ENCODE measurements around the gene FAM83C. TPM values are rescaled to one million over a fixed set of nuclear protein-coding genes. Genes with fewer than 3 reads are reported as not detected.

Gene FAM83C
- polyA plus RNA-seq, 1 of the 3 experiments (the other 2 are of a cell fraction): not detected

DNA sequence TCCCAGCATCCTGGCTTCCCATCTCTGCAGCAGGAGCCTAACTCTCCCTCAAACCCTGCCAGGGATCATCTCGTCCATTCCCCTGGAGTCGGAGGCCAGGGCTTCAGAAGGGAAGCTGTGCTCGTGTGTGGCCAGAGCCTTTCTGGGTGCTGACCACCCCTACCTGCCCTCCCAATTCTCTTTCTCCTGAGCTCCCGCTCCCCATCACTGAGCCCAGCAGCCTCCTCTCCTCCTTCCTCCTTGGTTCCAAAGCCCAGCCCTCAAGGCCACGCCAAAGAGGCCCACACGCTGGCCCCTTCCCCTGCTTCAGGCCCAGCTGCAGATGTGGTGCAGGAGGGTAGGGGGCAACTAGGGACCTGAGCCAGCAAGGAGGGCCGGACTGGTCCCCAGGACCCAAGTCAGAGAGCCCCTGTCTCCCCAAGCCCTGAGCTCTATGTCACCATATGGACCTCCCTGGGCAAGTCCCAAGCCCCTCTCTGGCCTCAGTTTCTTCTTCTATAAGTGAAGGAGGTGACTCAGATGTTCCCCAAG is 1.3 kb downstream of the FAM83C start:
- 74% methylated on average over 7 of the region's 7 CpGs for WGBS (ENCODE audit: low lambda C conversion rate)
- H3K79me2 ChIP-seq (ENCODE audit: insufficient read depth): no peaks in the 10 kb centered on the region
- H3K9ac ChIP-seq: no peak overlapping the region
- H3K4me1 ChIP-seq (ENCODE audit: control insufficient read depth in 1 of 2, insufficient read depth in 2 of 2, low read depth in 1 of 2, low read length in 1 of 2): peaks cover 0 to 21% of the 10 kb centered on the region in 2 experiments; a peak in 1 of 4 replicates
- H3K36me3 ChIP-seq (replicated peaks in 1 of 2; ENCODE audit: control insufficient read depth in 1 of 2, insufficient read depth in 2 of 2, low read length in 1 of 2): no peaks in the 10 kb centered on the region
- no peak overlapping the region for H2AFZ ChIP-seq (ENCODE audit: low read depth)
- H3K4me3 ChIP-seq (ENCODE audit: low read depth in 2 of 2, low read length in 1 of 2): no peak overlapping the region
- POLR2A ChIA-PET: interaction anchor here (1.4 kb wide), 1 partner anchor 164 kb away, joined by 4 read pairs; the partner anchor contains the start of gene CEP250
- no peaks in the 10 kb centered on the region for H3K9me2 ChIP-seq
- H3F3A ChIP-seq (replicated peaks; ENCODE audit: insufficient read depth): no peaks in the 10 kb centered on the region
- H3K4me2 ChIP-seq: no peak overlapping the region
- H4K20me1 ChIP-seq (ENCODE audit: insufficient read depth): no peaks in the 10 kb centered on the region
- H3K27ac ChIP-seq (ENCODE audit: low read depth in 2 of 2, low read length in 1 of 2): peak overlapping the region in 1 of 2 experiments; percentile 83; a peak in 2 of 4 replicates
- H3K9me3 ChIP-seq: no peaks in the 10 kb centered on the region
- DNase-seq: no peak
- H3K27me3 ChIP-seq (ENCODE audit: insufficient read depth): no peaks in the 10 kb centered on the region
- TF ChIP-seq ELF1 (IDR thresholded peaks at IDR 0.05) (no peak), EP300 (IDR thresholded peaks at IDR 0.05; ENCODE audit: borderline replicate concordance in 1 of 2, low read depth in 1 of 2, low read length in 1 of 2) (no peak), GATA2 (CRISPR knock-in tag; IDR thresholded peaks at IDR 0.05) (no peak), FOSL2 (IDR thresholded peaks at IDR 0.05; ENCODE audit: borderline replicate concordance, low read depth) (no peak), NFIC (IDR thresholded peaks at IDR 0.05; ENCODE audit: borderline replicate concordance) (no peak), FOXJ3 (CRISPR knock-in tag; IDR thresholded peaks at IDR 0.05) (no peak), POLR2AphosphoS5 (IDR thresholded peaks at IDR 0.05; ENCODE audit: low read depth, low read length) (no peak), RAD21 (IDR thresholded peaks at IDR 0.05; ENCODE audit: low read length) (no peak), RXRA (IDR thresholded peaks at IDR 0.05; ENCODE audit: borderline replicate concordance, low read depth) (no peak), TCF12 (IDR thresholded peaks at IDR 0.05) (no peak), SIN3A (IDR thresholded peaks at IDR 0.05; ENCODE audit: borderline replicate concordance, low read depth, low read length) (no peak), RFX5 (IDR thresholded peaks at IDR 0.05; ENCODE audit: low read length) (no peak)
- TF ChIP-seq, protein P1, sequence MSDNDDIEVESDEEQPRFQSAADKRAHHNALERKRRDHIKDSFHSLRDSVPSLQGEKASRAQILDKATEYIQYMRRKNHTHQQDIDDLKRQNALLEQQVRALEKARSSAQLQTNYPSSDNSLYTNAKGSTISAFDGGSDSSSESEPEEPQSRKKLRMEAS (IDR thresholded peaks at IDR 0.05; ENCODE audit: low read depth): no peak
- TF ChIP-seq, protein P2, sequence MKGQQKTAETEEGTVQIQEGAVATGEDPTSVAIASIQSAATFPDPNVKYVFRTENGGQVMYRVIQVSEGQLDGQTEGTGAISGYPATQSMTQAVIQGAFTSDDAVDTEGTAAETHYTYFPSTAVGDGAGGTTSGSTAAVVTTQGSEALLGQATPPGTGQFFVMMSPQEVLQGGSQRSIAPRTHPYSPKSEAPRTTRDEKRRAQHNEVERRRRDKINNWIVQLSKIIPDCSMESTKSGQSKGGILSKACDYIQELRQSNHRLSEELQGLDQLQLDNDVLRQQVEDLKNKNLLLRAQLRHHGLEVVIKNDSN (IDR thresholded peaks at IDR 0.05; ENCODE audit: borderline replicate concordance, low read depth): no peak
- TF ChIP-seq, protein P3, sequence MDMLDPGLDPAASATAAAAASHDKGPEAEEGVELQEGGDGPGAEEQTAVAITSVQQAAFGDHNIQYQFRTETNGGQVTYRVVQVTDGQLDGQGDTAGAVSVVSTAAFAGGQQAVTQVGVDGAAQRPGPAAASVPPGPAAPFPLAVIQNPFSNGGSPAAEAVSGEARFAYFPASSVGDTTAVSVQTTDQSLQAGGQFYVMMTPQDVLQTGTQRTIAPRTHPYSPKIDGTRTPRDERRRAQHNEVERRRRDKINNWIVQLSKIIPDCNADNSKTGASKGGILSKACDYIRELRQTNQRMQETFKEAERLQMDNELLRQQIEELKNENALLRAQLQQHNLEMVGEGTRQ (IDR thresholded peaks at IDR 0.05; ENCODE audit: borderline replicate concordance, low read depth, low read length): no peak
- TF ChIP-seq, protein P4, sequence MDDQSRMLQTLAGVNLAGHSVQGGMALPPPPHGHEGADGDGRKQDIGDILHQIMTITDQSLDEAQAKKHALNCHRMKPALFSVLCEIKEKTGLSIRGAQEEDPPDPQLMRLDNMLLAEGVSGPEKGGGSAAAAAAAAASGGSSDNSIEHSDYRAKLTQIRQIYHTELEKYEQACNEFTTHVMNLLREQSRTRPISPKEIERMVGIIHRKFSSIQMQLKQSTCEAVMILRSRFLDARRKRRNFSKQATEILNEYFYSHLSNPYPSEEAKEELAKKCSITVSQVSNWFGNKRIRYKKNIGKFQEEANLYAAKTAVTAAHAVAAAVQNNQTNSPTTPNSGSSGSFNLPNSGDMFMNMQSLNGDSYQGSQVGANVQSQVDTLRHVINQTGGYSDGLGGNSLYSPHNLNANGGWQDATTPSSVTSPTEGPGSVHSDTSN (IDR thresholded peaks at IDR 0.05): no peak
- TF ChIP-seq, protein P5, sequence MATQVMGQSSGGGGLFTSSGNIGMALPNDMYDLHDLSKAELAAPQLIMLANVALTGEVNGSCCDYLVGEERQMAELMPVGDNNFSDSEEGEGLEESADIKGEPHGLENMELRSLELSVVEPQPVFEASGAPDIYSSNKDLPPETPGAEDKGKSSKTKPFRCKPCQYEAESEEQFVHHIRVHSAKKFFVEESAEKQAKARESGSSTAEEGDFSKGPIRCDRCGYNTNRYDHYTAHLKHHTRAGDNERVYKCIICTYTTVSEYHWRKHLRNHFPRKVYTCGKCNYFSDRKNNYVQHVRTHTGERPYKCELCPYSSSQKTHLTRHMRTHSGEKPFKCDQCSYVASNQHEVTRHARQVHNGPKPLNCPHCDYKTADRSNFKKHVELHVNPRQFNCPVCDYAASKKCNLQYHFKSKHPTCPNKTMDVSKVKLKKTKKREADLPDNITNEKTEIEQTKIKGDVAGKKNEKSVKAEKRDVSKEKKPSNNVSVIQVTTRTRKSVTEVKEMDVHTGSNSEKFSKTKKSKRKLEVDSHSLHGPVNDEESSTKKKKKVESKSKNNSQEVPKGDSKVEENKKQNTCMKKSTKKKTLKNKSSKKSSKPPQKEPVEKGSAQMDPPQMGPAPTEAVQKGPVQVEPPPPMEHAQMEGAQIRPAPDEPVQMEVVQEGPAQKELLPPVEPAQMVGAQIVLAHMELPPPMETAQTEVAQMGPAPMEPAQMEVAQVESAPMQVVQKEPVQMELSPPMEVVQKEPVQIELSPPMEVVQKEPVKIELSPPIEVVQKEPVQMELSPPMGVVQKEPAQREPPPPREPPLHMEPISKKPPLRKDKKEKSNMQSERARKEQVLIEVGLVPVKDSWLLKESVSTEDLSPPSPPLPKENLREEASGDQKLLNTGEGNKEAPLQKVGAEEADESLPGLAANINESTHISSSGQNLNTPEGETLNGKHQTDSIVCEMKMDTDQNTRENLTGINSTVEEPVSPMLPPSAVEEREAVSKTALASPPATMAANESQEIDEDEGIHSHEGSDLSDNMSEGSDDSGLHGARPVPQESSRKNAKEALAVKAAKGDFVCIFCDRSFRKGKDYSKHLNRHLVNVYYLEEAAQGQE (IDR thresholded peaks at IDR 0.05; ENCODE audit: low read depth, low read length): no peak
- TF ChIP-seq, protein P6, sequence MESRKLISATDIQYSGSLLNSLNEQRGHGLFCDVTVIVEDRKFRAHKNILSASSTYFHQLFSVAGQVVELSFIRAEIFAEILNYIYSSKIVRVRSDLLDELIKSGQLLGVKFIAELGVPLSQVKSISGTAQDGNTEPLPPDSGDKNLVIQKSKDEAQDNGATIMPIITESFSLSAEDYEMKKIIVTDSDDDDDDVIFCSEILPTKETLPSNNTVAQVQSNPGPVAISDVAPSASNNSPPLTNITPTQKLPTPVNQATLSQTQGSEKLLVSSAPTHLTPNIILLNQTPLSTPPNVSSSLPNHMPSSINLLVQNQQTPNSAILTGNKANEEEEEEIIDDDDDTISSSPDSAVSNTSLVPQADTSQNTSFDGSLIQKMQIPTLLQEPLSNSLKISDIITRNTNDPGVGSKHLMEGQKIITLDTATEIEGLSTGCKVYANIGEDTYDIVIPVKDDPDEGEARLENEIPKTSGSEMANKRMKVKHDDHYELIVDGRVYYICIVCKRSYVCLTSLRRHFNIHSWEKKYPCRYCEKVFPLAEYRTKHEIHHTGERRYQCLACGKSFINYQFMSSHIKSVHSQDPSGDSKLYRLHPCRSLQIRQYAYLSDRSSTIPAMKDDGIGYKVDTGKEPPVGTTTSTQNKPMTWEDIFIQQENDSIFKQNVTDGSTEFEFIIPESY (IDR thresholded peaks at IDR 0.05; ENCODE audit: borderline replicate concordance, low read depth): no peak
- CTCF ChIA-PET: interaction anchor here (0.7 to 3.3 kb wide), 4 partner anchors 11 to 32 kb away, joined by 3 to 28 read pairs (median 4); no protein-coding TSS in a partner anchor

Data from SK-N-SH (cell line).